Loucy (cell line): ENCODE data around the gene FBLL1.

Experiments used
- H2AFZ ChIP-seq: fragments of 200-600 bp; sonication (generic); 2 replicates; pipeline ENCODE4 v1.6.0; 2016; ENCODE audit warnings: antibody characterized with exemption, mild to moderate bottlenecking, low read length, moderate library complexity
- H3F3A ChIP-seq: fragments of 200-600 bp; 2 replicates; pipeline ENCODE4 v1.6.0; 2016; ENCODE audit warnings: antibody characterized with exemption, low read depth, mild to moderate bottlenecking
- H3K27me3 ChIP-seq: fragments of 200-600 bp; sonication (generic); 2 replicates; pipeline ENCODE4 v1.6.1; 2014; ENCODE audit warnings: low read length, mild to moderate bottlenecking; ENCODE audit not compliant: insufficient read depth, poor library complexity, severe bottlenecking
- H3K36me3 ChIP-seq: fragments of 200-600 bp; sonication (generic); 2 replicates; pipeline ENCODE4 v1.6.1; 2016; ENCODE audit warnings: low read length; ENCODE audit not compliant: insufficient read depth
- H3K4me1 ChIP-seq: fragments of 200-600 bp; sonication (generic); 2 replicates; pipeline ENCODE4 v1.5.1; 2014; ENCODE audit warnings: low read length, mild to moderate bottlenecking; ENCODE audit not compliant: insufficient read depth, poor library complexity, severe bottlenecking
- H3K4me2 ChIP-seq: fragments of 200-600 bp; sonication (generic); 2 replicates; pipeline ENCODE4 v1.6.0; 2014; ENCODE audit warnings: antibody characterized with exemption, low read length, low read depth, mild to moderate bottlenecking; ENCODE audit not compliant: poor library complexity, severe bottlenecking
- H3K4me3 ChIP-seq: fragments of 200-600 bp; sonication (generic); 2 replicates; pipeline ENCODE4 v1.5.1; 2014; ENCODE audit warnings: low read length, mild to moderate bottlenecking, mixed read lengths; ENCODE audit not compliant: poor library complexity, severe bottlenecking
- H3K79me2 ChIP-seq: fragments of 200-600 bp; sonication (generic); 2 replicates; pipeline ENCODE4 v1.6.1; 2014; ENCODE audit warnings: low read length; ENCODE audit not compliant: insufficient read depth
- H3K9ac ChIP-seq: fragments of 200-600 bp; sonication (generic); 2 replicates; pipeline ENCODE4 v1.6.0; 2014; ENCODE audit warnings: mild to moderate bottlenecking, low read depth, low read length, moderate library complexity; ENCODE audit not compliant: poor library complexity, severe bottlenecking
- H3K9me2 ChIP-seq: fragments of 200-600 bp; sonication (generic); replicated peaks from 2 replicates; pipeline ENCODE4 v1.6.1; 2016; ENCODE audit warnings: low read depth, low read length, mixed read lengths
- H3K9me3 ChIP-seq: fragments of 200-600 bp; sonication (generic); 2 replicates; pipeline ENCODE4 v1.6.1; 2014; ENCODE audit warnings: mild to moderate bottlenecking, antibody characterized with exemption, low read length, low read depth; ENCODE audit not compliant: insufficient read depth
- H4K20me1 ChIP-seq: fragments of 200-600 bp; sonication (generic); 2 replicates; pipeline ENCODE4 v1.6.0; 2014; ENCODE audit warnings: antibody characterized with exemption, low read length, mild to moderate bottlenecking; ENCODE audit not compliant: insufficient read depth, poor library complexity, severe bottlenecking
- EZH2phosphoT487 ChIP-seq: fragments of 200-600 bp; IDR thresholded peaks from 2 replicates; pipeline ENCODE4 v1.6.1; 2018; ENCODE audit warnings: antibody characterized with exemption, mild to moderate bottlenecking, moderate library complexity, borderline replicate concordance
- TF ChIP-seq, protein P1 (sequence below): fragments of 200-600 bp; sonication (generic); conservative IDR thresholded peaks from 2 replicates; pipeline ENCODE4 v1.5.1; 2014; ENCODE audit warnings: mild to moderate bottlenecking, antibody characterized with exemption, low read length

The FBLL1 gene

DNA sequence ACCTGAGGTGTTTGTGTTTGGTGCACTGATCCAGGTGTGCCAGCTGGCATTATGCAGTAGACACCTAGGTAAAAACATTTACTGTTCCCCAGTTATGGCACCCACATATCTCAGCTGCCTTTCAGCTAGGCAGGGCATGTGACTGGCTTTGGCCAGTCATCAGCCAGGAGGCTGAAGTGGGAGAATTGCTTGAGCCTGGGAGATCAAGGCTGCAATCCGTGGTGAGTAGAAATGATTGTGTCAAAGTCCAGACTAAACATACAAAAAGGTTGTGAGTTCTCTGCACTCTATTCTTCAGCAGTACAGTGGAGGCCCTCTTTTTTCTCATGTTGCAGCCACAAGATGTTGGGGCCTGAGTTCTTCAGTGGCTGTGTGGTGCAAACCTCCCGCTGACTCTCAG lies 3.2 kb upstream of the FBLL1 start:
- no peak overlapping the region for H3K4me2 ChIP-seq
- no peaks in the 10 kb centered on the region for H3K27me3 ChIP-seq
- TF ChIP-seq EZH2phosphoT487 = no peak
- TF ChIP-seq, protein P1, sequence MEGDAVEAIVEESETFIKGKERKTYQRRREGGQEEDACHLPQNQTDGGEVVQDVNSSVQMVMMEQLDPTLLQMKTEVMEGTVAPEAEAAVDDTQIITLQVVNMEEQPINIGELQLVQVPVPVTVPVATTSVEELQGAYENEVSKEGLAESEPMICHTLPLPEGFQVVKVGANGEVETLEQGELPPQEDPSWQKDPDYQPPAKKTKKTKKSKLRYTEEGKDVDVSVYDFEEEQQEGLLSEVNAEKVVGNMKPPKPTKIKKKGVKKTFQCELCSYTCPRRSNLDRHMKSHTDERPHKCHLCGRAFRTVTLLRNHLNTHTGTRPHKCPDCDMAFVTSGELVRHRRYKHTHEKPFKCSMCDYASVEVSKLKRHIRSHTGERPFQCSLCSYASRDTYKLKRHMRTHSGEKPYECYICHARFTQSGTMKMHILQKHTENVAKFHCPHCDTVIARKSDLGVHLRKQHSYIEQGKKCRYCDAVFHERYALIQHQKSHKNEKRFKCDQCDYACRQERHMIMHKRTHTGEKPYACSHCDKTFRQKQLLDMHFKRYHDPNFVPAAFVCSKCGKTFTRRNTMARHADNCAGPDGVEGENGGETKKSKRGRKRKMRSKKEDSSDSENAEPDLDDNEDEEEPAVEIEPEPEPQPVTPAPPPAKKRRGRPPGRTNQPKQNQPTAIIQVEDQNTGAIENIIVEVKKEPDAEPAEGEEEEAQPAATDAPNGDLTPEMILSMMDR = no peak
- H3K9me3 ChIP-seq = no peaks in the 10 kb centered on the region
- no peak overlapping the region for H3K9ac ChIP-seq
- H3K79me2 ChIP-seq = no peaks in the 10 kb centered on the region
- no peaks in the 10 kb centered on the region for H3K4me1 ChIP-seq
- H3K36me3 ChIP-seq = no peaks in the 10 kb centered on the region
- no peak overlapping the region for H3K4me3 ChIP-seq
- no peaks in the 10 kb centered on the region for H3K9me2 ChIP-seq
- H4K20me1 ChIP-seq = no peaks in the 10 kb centered on the region
- no peak overlapping the region for H2AFZ ChIP-seq
- H3F3A ChIP-seq = no peaks in the 10 kb centered on the region

- Histone ChIP-seq H3K9me2 (no peaks in the 10 kb centered on the region), H3K79me2 (no peaks in the 10 kb centered on the region), H3F3A (no peaks in the 10 kb centered on the region), H3K36me3 (no peaks in the 10 kb centered on the region), H3K4me1 (no peaks in the 10 kb centered on the region), H2AFZ (no peak overlapping the region), H3K9ac (no peak overlapping the region), H4K20me1 (no peaks in the 10 kb centered on the region), H3K9me3 (no peaks in the 10 kb centered on the region), H3K4me2 (no peak overlapping the region), H3K27me3 (no peaks in the 10 kb centered on the region), H3K4me3 (no peak overlapping the region)
- no peak for TF ChIP-seq EZH2phosphoT487
- TF ChIP-seq, protein P1 = no peak
Observed at GRCh38 chr5:168527756-168528295, 1.3 kb upstream of the FBLL1 start.

DNA sequence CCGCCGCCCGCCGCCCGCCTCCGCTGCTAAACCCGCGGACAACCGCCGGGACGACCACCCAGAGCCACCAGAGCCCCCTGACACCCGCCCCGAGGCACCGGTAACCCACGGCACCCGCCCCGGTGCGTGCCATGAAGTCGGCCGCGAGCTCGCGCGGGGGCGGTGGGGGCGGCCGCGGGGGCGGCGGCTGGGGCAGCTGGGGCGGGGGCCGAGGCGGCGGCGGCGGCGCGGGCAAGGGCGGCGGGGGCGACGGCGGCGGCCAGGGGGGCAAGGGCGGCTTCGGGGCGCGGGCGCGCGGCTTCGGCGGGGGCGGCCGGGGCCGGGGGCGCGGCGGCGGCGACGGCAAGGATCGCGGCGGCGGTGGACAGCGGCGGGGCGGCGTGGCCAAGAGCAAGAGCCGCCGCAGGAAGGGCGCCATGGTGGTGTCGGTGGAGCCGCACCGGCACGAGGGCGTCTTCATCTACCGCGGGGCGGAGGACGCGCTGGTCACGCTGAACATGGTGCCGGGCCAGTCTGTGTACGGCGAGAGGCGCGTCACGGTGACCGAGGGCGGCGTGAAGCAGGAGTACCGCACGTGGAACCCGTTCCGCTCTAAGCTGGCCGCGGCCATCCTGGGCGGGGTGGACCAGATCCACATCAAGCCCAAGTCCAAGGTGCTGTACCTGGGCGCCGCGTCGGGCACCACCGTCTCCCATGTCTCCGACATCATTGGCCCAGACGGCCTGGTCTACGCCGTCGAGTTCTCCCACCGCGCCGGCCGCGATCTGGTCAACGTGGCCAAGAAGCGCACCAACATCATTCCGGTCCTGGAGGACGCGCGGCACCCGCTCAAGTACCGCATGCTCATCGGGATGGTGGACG lies 499 bp downstream of the FBLL1 start:
- H3K4me1 ChIP-seq = no peaks in the 10 kb centered on the region
- H3K9me3 ChIP-seq = no peaks in the 10 kb centered on the region
- H4K20me1 ChIP-seq = no peaks in the 10 kb centered on the region
- no peak overlapping the region for H3K4me3 ChIP-seq
- TF ChIP-seq, protein P1 = no peak
- no peak for TF ChIP-seq EZH2phosphoT487
- H3K36me3 ChIP-seq = no peaks in the 10 kb centered on the region
- H3K9ac ChIP-seq = no peak overlapping the region
- no peaks in the 10 kb centered on the region for H3K27me3 ChIP-seq
- no peaks in the 10 kb centered on the region for H3F3A ChIP-seq
- H3K4me2 ChIP-seq = no peak overlapping the region
- no peaks in the 10 kb centered on the region for H3K79me2 ChIP-seq
- no peaks in the 10 kb centered on the region for H3K9me2 ChIP-seq
- H2AFZ ChIP-seq = no peak overlapping the region
